ENCODE results near the gene ZKSCAN3. TPM values are rescaled to one million over a fixed set of nuclear protein-coding genes. Genes with fewer than 3 reads are reported as not detected.
A peak's percentile ranks its signal among the peaks of the same experiment; 100 is the strongest.

ZKSCAN3 gene
- total and polyA plus RNA-seq, 12 donors, result 1.0 to 6.8 (median 4.8) TPM

- TF ChIP-seq CTCF (IDR thresholded peaks at IDR 0.05), result no peak
Observed at GRCh38 chr6:28343898-28344677, 5.7 kb upstream of the ZKSCAN3 start.

GRCh38 chr6:28345201-28345600 is 4.5 kb upstream of the ZKSCAN3 start:
- Histone ChIP-seq H3K36me3 (peaks cover 0 to 8% (median 0%) of the 10 kb centered on the region in 9 donors), H3K27ac (no peak overlapping the region), H3K4me1 (peaks cover 0 to 9% (median under 1%) of the 10 kb centered on the region in 9 donors), H3K9me3 (peaks cover 0 to 13% (median 0%) of the 10 kb centered on the region in 11 donors), H3K4me3 (no peak overlapping the region), H3K27me3 (no peaks in the 10 kb centered on the region)
- intact Hi-C loops (cut with DNase I), result loop anchor here in 1 of 10 donors (10.0 kb wide), 1 partner anchor 60 kb away; the partner anchor contains the start of gene PGBD1
- 97% methylated on average over 1 of the region's 1 CpG for WGBS, 2 donors
- no peak for TF ChIP-seq CTCF (IDR thresholded peaks at IDR 0.05)
- DNase-seq, result no peak
- ATAC-seq, result no peak

More at GRCh38 chr6:28343898-28344677, 5.7 kb upstream of the ZKSCAN3 start:
- intact Hi-C loops (cut with DNase I), result loop anchor here in 1 of 10 donors (10.0 kb wide), 1 partner anchor 59 kb away; the partner anchor contains the start of gene PGBD1
- 47 to 64% methylated on average over 1 of the region's 1 CpG for WGBS, 2 donors
- no peak overlapping the region for H3K4me3 ChIP-seq
- no peak overlapping the region for H3K27ac ChIP-seq
- no peaks in the 10 kb centered on the region for H3K27me3 ChIP-seq
- H3K9me3 ChIP-seq, result peaks cover 0 to 18% (median 0%) of the 10 kb centered on the region in 11 donors
- H3K36me3 ChIP-seq, result peaks cover 0 to 8% (median 0%) of the 10 kb centered on the region in 9 donors
- ATAC-seq (no peak), DNase-seq (no peak)
- peaks cover 0 to 5% (median 0%) of the 10 kb centered on the region in 9 donors for H3K4me1 ChIP-seq

- WGBS, 2 donors, result 24% methylated on average over 2 of the region's 2 CpGs
- no peak for TF ChIP-seq CTCF (IDR thresholded peaks at IDR 0.05)
- intact Hi-C loops (cut with DNase I), result loop anchor here in 1 of 10 donors (10.0 kb wide), 1 partner anchor 62 kb away; the partner anchor contains the start of gene PGBD1
Observed at GRCh38 chr6:28347119-28347518, 2.6 kb upstream of the ZKSCAN3 start.

GRCh38 chr6:28349344-28349891 is 329 bp upstream of the ZKSCAN3 start:
- H3K4me3 ChIP-seq, result peak overlapping the region; percentile 61 to 88 (median 78)
- DNase-seq (no peak), ATAC-seq (no peak)
- 1 to 3% methylated on average over 9 of the region's 9 CpGs for whole genome bisulfite sequencing, 2 donors
- intact Hi-C loops (cut with DNase I), result loop anchor here in 1 of 10 donors (10.0 kb wide), 1 partner anchor 65 kb away; the partner anchor contains the start of gene PGBD1
- no peaks in the 10 kb centered on the region for H3K9me3 ChIP-seq
- H3K27ac ChIP-seq, result peak overlapping the region; percentile 28 to 90 (median 78)
- no peak for TF ChIP-seq CTCF (IDR thresholded peaks at IDR 0.05)
- H3K4me1 ChIP-seq, result peaks cover 0 to 29% (median 17%) of the 10 kb centered on the region in 9 donors
- H3K27me3 ChIP-seq, result no peaks in the 10 kb centered on the region
- H3K36me3 ChIP-seq, result no peaks in the 10 kb centered on the region

More at GRCh38 chr6:28347119-28347518, 2.6 kb upstream of the ZKSCAN3 start:
- Histone ChIP-seq H3K9me3 (no peaks in the 10 kb centered on the region), H3K4me3 (no peak overlapping the region), H3K27me3 (no peaks in the 10 kb centered on the region), H3K4me1 (peaks cover 0 to 26% (median 15%) of the 10 kb centered on the region in 9 donors), H3K36me3 (no peaks in the 10 kb centered on the region), H3K27ac (no peak overlapping the region)
- ATAC-seq (no peak), DNase-seq (no peak)
